ENCODE results near the gene CLEC18C.
A peak's percentile ranks its signal among the peaks of the same experiment; 100 is the strongest.
"Not testable (repeated sequence)": the region's sequence is repeated elsewhere in the genome, so short reads cannot be mapped to it uniquely, and the experiment has no call there.

CLEC18C gene

GRCh38 chr16:70159355-70160348, 13.9 kb upstream of the CLEC18C start:
- no peak for DNase-seq

GRCh38 chr16:70160388-70160787, 13.2 kb upstream of the CLEC18C start:
- no peak for DNase-seq

- DNase-seq = no peak
Observed at GRCh38 chr16:70160821-70161220, 12.8 kb upstream of the CLEC18C start.

GRCh38 chr16:70161350-70161749, 12.2 kb upstream of the CLEC18C start:
- no peak for DNase-seq

- no peak for DNase-seq
Observed at GRCh38 chr16:70162041-70162451, 11.5 kb upstream of the CLEC18C start.

- no peak for DNase-seq
Observed at GRCh38 chr16:70163596-70163995, 10.0 kb upstream of the CLEC18C start.

GRCh38 chr16:70166688-70167087, 6.9 kb upstream of the CLEC18C start:
- not testable (repeated sequence) for DNase-seq

- DNase-seq = not testable (repeated sequence)
Observed at GRCh38 chr16:70173916-70174315, 329 bp downstream of the CLEC18C start.

- not testable (repeated sequence) for DNase-seq
Observed at GRCh38 chr16:70174387-70174932, 873 bp downstream of the CLEC18C start.

GRCh38 chr16:70187858-70188607, 14.4 kb downstream of the CLEC18C start:
- DNase-seq = not testable (repeated sequence)

- DNase-seq = not testable (repeated sequence)
Observed at GRCh38 chr16:70188608-70188915, 15.0 kb downstream of the CLEC18C start.

GRCh38 chr16:70190574-70190973, 17.0 kb downstream of the CLEC18C start:
- not testable (repeated sequence) for DNase-seq

- not testable (repeated sequence) for DNase-seq
Observed at GRCh38 chr16:70196683-70197300, 23.2 kb downstream of the CLEC18C start.

- peak; percentile 34 for DNase-seq
Observed at GRCh38 chr16:70197611-70198010, 24.0 kb downstream of the CLEC18C start.

GRCh38 chr16:70198230-70198629, 24.6 kb downstream of the CLEC18C start:
- not testable (repeated sequence) for DNase-seq

- not testable (repeated sequence) for DNase-seq
Observed at GRCh38 chr16:70198666-70199065, 25.1 kb downstream of the CLEC18C start.

- not testable (repeated sequence) for DNase-seq
Observed at GRCh38 chr16:70199170-70199569, 25.6 kb downstream of the CLEC18C start.

- not testable (repeated sequence) for DNase-seq
Observed at GRCh38 chr16:70200063-70200462, 26.5 kb downstream of the CLEC18C start.

- DNase-seq = not testable (repeated sequence)
Observed at GRCh38 chr16:70203508-70203907, 29.9 kb downstream of the CLEC18C start.

- DNase-seq = not testable (repeated sequence)
Observed at GRCh38 chr16:70204010-70204409, 30.4 kb downstream of the CLEC18C start.

- not testable (repeated sequence) for DNase-seq
Observed at GRCh38 chr16:70204668-70205405, 31.2 kb downstream of the CLEC18C start.

GRCh38 chr16:70206382-70206781, 32.8 kb downstream of the CLEC18C start:
- not testable (repeated sequence) for DNase-seq
